GM12892 (cell line): ENCODE data around the gene MED15.

Experiments used
- DNase-seq: peaks from one replicate; pipeline ENCODE4 v3.0.0; 2011; ENCODE audit not compliant: insufficient read length
- FAIRE-seq: peaks from 2 replicates; lab custom pipeline; 2011; peaks lifted over from hg19 to GRCh38; lab: Jason Lieb, UNC
- POLR2A ChIP-seq: IDR thresholded peaks from 2 replicates; pipeline ENCODE4 v1.6.1; 2011; ENCODE audit warnings: low read depth, low read length, control low read depth
- POLR2AphosphoS5 ChIP-seq: IDR thresholded peaks from 2 replicates; pipeline ENCODE4 v1.6.1; 2011; ENCODE audit warnings: low read depth, low read length, control low read depth
- TAF1 ChIP-seq: IDR thresholded peaks from 2 replicates; pipeline ENCODE4 v1.6.1; 2011; ENCODE audit warnings: low read depth, mild to moderate bottlenecking, control low read depth, low read length, borderline replicate concordance

The MED15 gene

DNA sequence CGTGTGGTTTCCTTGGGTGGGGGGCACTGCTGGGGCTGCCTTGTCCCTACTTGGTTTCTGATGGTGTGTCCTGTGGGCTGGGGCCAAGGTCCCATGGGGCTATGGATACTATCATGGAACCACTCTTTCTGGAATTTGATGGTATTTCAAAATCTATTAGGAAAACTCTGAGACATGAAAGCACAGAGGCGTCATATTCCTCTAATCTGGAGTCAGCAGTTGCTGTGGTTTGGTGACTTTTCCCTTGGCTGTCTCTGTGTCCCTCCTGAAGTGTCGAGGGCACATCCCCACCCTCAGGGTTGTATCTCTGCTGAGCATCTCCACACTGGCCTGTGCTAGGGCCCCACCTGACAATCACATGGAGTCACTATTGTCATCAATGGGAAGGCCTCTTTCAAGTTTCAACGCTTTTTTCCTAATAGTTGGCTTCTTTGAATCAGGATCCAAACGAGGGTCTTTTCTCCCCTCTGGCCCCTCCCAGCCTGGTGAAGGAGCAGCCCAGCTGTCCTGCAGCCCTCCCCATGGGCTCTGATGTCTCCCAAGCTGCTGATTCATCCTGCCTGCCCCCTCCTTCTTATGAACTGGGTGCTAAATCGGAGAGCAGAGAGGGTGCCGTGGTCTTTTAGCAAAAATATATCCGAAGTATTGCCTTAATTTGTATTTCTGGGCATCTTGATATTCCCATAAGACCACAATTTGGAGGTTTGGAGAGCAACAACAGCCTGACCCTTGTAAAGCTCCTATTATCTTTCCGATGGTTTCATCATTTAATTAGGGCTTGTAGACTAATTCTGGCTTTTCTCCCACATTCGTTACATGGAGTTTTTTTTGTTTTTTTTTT is 38.5 kb downstream of the MED15 start:
- TF ChIP-seq POLR2AphosphoS5 = no peak
- TF ChIP-seq TAF1 = no peak
- no peak for TF ChIP-seq POLR2A
- DNase-seq (no peak), FAIRE-seq (no peak)

DNA sequence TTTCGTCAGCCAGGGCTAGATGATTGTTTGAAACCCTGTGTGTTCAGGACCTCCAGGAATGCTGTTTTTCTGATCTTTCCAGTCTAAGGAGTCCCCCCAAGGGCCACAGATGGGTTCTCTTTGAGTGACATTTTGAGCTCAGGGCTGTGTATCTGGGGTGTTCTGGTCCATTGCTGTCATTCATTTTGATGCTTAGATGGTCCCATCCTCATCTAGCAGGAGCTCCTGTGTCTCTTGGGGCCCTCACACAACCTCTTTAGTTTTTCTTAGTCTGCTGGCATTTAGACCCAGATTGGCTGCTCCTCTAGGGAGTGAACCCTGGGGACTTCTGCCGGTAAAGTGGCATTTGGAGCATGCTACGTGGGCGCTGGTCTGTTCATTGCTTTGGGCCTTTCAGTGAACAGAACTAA is 39.1 kb downstream of the MED15 start:
- TF ChIP-seq TAF1 (no peak), POLR2A (no peak), POLR2AphosphoS5 (no peak)
- no peak for DNase-seq
- no peak for FAIRE-seq

GRCh38 chr22:20547029-20547428 is 39.6 kb downstream of the MED15 start:
- no peak for FAIRE-seq
- TF ChIP-seq POLR2A (no peak), POLR2AphosphoS5 (no peak), TAF1 (no peak)
- no peak for DNase-seq

DNA sequence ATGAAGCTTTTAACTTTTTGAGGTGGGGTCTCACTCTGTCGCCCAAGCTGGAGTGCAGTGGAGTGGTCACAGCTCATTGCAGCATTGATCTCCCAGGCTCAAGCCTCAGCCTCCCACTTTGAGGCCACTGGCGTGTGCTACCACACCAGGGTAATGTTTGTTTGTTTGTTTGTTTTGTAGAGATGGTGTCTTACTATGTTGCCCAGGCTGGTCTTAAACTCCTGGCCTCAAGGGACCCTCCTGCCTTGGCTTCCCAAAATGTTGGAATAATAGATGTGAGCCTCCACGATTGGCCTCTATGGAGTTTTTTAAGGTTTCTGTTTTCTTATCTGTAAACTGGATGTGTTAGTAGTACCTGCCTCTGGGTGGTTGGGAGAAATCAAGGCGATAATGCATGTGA is 41.4 kb downstream of the MED15 start:
- TF ChIP-seq TAF1 = no peak
- TF ChIP-seq POLR2A = no peak
- TF ChIP-seq POLR2AphosphoS5 = no peak
- FAIRE-seq (no peak), DNase-seq (no peak)

DNA sequence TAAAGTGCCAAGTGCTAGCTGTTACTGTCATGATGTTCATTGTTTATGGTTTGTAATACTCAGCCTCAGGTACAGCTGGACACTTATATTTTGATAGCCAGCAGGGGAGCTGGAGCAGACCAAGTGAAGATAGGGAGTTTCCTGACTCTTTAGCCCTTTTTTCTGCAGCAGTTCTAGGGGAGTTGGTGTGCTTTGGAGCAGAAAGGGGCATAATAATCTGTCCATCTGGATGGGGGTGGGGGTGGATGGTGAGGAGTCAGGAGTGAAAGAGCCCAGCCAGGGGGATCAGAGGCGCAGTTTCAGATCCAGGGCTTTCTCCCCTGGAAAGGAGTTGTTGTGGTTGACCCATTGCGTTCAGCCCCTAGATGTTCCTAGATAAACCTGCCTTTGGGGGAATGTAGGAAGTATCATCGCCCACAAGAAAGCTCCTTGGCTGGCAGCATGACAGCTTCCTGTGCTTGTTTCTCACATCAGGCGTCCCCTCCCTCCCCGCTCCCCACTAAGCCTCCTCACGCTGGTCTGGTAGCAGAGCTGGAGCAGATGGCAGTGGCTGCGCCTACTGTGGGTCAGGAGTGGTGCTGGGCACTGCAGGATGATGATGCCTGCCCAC is 41.9 kb downstream of the MED15 start:
- DNase-seq (no peak), FAIRE-seq (no peak)
- TF ChIP-seq POLR2A (no peak), TAF1 (no peak), POLR2AphosphoS5 (no peak)

DNA sequence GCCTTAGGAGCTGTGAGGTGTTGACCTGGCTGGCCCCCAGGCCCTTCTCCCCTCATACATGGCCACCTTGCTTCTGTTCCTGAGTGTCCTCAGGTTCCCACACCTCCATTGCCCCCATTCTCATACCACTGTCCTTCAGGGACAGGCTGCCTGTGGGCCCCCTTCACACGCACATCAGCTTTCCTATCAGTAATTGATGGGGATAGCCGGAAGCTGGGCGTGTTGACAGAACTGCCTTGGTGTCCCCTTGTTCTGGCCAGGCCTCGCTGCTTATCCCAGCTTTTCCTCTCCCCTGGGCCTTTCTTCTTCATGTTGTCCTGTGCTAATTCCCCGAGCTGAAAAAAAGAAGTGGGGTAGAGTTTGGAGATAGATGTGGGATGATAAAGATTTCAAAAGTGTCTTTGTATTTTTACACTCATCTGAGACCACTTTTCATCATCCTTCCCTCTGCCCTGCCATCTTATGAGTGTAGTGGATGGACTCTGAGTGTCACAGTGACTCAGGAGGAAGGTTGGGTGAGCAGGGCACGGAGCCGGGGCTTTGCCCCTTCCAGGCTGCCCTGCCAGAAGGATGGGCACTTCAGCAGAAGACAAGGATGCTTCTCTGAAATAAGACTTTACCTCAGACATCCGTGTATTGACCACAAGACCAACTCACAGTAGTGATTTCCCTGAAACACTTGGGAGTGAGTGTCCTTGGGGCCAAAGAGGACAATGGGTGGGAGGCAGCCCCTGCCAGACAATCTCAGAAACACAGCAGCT is 42.8 kb downstream of the MED15 start:
- DNase-seq = no peak
- FAIRE-seq = no peak
- TF ChIP-seq POLR2AphosphoS5 (no peak), TAF1 (no peak), POLR2A (no peak)

GRCh38 chr22:20550851-20551744 is 43.7 kb downstream of the MED15 start:
- FAIRE-seq (no peak), DNase-seq (no peak)
- TF ChIP-seq POLR2AphosphoS5 (no peak), POLR2A (no peak), TAF1 (no peak)

DNA sequence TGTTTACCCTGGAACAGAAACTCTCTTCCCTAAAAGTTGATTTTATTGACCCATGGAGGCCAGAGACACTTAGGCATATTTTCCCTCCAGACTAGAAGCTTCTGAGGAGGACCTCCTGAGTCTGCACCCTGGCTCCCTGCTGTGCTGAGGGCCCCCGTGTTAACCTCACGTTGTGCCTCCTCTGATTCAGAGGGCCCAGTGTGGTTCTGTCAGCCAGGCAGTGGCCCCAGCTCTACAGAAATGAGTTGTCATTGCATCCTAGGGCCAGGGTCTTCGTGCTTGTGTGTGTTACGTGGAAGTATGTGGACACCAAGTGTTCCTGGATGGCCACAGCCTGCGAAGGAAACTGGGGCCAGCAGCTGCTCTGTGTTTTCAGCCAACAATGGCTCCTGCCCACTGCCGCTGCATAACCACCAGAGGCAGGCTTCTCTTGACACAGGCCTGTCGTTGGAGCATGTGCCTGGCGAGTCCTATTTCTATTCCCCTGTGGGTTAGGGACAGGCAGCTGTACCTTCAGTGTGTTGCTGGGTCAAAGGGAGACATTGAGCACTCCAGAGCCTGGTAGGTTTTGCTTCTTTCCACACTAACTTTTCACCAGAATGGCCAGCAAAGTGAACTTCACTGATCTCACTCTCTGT is 44.5 kb downstream of the MED15 start:
- TF ChIP-seq POLR2AphosphoS5 (no peak), TAF1 (no peak), POLR2A (no peak)
- no peak for FAIRE-seq
- no peak for DNase-seq

GRCh38 chr22:20552443-20553401 is 45.3 kb downstream of the MED15 start:
- TF ChIP-seq POLR2AphosphoS5 (no peak), POLR2A (no peak), TAF1 (no peak)
- DNase-seq = no peak
- FAIRE-seq = no peak
